Endothelial cell of umbilical vein (primary cell): Measurements from ENCODE around the gene SSPN.

Experiments used
- EZH2 ChIP-seq: IDR thresholded peaks from 2 replicates; pipeline ENCODE4 v1.6.1; 2012; ENCODE audit warnings: borderline replicate concordance, low read depth, mild to moderate bottlenecking, moderate library complexity, low read length, inconsistent platforms; ENCODE audit not compliant: severe bottlenecking
- POLR2A ChIP-seq: IDR thresholded peaks from 2 replicates; pipeline ENCODE4 v1.6.1; 2012; ENCODE audit warnings: low read depth, mild to moderate bottlenecking, control low read depth, low read length
- TF ChIP-seq, protein P1 (sequence below), 2 donors: IDR thresholded peaks; 1 replicate in 1 of 2; 2 replicates in 1 of 2; pipeline ENCODE4 v1.5.1; 2011; ENCODE audit warnings: low read length in 2 of 2, mild to moderate bottlenecking in 2 of 2, moderate library complexity in 2 of 2, control low read depth in 1 of 2, inconsistent platforms in 1 of 2, low read depth in 1 of 2; ENCODE audit not compliant: insufficient read depth in 1 of 2; ENCODE audit errors: extremely low read depth in 1 of 2

DNA sequence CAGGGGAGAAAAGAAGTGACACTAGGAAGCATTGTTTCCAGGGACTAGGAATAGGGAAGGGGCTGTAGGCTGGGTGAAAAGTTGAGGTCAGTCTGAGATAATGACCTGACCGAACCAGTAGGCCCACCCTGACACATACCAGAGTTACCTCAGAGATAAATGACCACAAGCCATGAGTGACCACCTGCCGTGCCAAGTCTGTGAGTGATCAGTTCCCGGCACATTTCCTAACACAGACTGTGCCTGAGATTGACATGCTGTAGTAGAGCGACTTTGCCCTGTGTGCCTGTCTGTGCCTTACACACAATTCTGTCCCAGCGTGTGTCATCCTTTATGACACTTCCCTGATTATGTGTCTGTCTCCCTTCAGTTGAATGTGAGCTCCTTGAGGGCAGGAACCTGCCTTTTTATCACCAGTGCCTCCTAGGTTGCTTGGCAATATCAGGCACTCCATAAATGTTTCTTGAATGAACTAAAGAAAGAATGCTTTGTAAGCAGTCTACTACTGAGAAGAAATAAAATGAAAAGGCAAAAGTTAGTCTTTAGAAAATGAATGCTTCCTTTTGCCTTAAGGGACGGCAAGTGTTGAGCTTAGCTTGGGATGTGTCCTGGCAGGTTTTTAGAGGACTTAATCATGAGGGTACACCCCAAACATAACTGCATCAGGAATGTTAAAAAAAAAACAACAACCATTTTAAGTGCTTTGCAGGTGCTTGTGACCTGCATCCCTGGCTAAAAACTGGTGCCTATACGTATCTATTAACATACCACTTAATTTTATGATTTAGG, 9.6 kb upstream of the SSPN start:
- no peak for TF ChIP-seq POLR2A
- no peak for TF ChIP-seq EZH2
- TF ChIP-seq, protein P1, sequence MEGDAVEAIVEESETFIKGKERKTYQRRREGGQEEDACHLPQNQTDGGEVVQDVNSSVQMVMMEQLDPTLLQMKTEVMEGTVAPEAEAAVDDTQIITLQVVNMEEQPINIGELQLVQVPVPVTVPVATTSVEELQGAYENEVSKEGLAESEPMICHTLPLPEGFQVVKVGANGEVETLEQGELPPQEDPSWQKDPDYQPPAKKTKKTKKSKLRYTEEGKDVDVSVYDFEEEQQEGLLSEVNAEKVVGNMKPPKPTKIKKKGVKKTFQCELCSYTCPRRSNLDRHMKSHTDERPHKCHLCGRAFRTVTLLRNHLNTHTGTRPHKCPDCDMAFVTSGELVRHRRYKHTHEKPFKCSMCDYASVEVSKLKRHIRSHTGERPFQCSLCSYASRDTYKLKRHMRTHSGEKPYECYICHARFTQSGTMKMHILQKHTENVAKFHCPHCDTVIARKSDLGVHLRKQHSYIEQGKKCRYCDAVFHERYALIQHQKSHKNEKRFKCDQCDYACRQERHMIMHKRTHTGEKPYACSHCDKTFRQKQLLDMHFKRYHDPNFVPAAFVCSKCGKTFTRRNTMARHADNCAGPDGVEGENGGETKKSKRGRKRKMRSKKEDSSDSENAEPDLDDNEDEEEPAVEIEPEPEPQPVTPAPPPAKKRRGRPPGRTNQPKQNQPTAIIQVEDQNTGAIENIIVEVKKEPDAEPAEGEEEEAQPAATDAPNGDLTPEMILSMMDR (IDR thresholded peaks at IDR 0.05; ENCODE audit: extremely low read depth in 1 of 2, insufficient read depth in 1 of 2, low read depth in 1 of 2, low read length in 2 of 2): no peak
